Measurements from ENCODE around the gene STPG1.

DNA sequence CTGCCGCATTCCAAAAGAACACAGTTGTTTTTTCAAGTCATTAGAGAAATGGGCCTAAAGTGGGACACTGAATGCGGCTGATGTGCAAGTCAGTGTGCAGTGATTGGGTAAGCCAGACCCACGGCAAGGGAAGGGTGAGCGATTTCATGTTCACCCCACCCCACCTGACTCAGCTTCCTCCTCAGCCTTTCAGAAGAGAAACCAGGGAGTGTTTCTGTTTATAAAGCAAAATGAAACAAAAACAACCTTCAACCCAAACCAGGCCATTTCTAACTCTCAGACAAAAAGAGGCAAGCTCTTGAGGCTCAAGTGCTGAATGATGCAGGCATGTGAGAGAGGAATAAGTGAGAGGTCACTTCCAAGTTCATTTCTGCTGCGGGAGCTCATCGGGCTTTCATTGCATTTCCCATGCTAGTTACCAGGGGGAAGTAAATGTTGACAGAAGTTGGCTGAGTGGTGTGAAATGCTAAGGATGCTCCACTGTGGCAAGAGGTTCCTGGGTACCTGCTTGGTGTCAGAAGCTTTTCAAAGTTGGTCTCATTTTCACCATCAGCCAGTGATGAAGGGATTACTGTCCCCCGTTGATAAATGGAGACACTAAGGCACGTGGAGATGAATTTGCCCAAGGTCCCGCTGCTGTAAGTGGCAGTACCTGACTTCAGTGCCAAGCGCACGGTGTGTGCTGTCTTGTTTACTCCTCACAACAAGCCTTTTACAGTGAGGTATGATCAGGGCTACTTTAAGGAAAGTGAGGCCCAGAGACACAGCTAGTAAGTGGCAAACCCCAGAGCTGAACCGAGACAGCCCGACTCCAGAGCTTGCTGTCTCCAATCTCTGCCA is 29.1 kb downstream of the STPG1 start:
- no peak for TF ChIP-seq HCFC1 (IDR thresholded peaks at IDR 0.05; ENCODE audit: low read depth, low read length)
- TF ChIP-seq RAD21 (CRISPR knock-in tag; conservative IDR thresholded peaks at IDR 0.05 in 1 of 2, IDR thresholded peaks at IDR 0.05 in 1 of 2), result no peak
- no peak for TF ChIP-seq ZNF24 (IDR thresholded peaks at IDR 0.05)
- no peak for TF ChIP-seq FOXP1 (CRISPR knock-in tag; IDR thresholded peaks at IDR 0.05)
- TF ChIP-seq HMG20B (CRISPR knock-in tag; IDR thresholded peaks at IDR 0.05), result no peak
- TF ChIP-seq FOXA1 (IDR thresholded peaks at IDR 0.05; ENCODE audit: borderline replicate concordance), result no peak
- TF ChIP-seq ZNF431 (CRISPR knock-in tag; IDR thresholded peaks at IDR 0.05), result no peak
- no peak for TF ChIP-seq FIP1L1 (IDR thresholded peaks at IDR 0.05; ENCODE audit: low read depth, low read length, poor library complexity, severe bottlenecking)
- no peak for TF ChIP-seq NONO (IDR thresholded peaks at IDR 0.05; ENCODE audit: low read depth in 2 of 2, low read length in 1 of 2)
- TF ChIP-seq ZNF217 (CRISPR knock-in tag; IDR thresholded peaks at IDR 0.05), result no peak
